ENCODE results near the gene CAMK1D.
A peak's percentile ranks its signal among the peaks of the same experiment; 100 is the strongest.

CAMK1D gene

DNA sequence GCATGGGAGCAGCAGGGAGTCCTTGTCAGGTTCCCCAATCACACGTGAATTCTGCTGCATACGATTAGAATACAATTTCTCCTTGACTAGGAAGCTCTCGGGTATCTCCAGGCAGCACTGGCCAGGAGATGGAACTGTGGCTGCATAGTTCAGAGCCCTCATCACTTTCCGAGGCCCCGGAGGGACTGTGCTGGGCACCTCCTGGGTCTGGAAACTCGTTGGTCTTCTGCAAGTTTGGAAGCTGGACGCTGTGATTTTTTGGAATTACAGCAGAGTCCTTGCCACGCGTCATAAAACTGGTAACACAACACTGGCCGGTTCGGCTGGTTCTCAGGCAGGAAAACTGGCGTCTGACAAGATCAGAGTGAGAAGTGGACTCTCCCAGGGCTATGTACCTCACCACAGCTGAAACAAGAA lies 436.1 kb downstream of the CAMK1D start:
- in situ Hi-C loops (cut with HindIII; ENCODE audit: low sequenced_read_pairs), result no loop called here
- TF ChIP-seq, protein P1, sequence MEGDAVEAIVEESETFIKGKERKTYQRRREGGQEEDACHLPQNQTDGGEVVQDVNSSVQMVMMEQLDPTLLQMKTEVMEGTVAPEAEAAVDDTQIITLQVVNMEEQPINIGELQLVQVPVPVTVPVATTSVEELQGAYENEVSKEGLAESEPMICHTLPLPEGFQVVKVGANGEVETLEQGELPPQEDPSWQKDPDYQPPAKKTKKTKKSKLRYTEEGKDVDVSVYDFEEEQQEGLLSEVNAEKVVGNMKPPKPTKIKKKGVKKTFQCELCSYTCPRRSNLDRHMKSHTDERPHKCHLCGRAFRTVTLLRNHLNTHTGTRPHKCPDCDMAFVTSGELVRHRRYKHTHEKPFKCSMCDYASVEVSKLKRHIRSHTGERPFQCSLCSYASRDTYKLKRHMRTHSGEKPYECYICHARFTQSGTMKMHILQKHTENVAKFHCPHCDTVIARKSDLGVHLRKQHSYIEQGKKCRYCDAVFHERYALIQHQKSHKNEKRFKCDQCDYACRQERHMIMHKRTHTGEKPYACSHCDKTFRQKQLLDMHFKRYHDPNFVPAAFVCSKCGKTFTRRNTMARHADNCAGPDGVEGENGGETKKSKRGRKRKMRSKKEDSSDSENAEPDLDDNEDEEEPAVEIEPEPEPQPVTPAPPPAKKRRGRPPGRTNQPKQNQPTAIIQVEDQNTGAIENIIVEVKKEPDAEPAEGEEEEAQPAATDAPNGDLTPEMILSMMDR (IDR thresholded peaks at IDR 0.05; ENCODE audit: low read depth, low read length), result no peak
- no peak overlapping the region for H3K4me3 ChIP-seq (ENCODE audit: low read depth, low read length)
- no peak for DNase-seq (ENCODE audit: low read depth, low spot score)

DNA sequence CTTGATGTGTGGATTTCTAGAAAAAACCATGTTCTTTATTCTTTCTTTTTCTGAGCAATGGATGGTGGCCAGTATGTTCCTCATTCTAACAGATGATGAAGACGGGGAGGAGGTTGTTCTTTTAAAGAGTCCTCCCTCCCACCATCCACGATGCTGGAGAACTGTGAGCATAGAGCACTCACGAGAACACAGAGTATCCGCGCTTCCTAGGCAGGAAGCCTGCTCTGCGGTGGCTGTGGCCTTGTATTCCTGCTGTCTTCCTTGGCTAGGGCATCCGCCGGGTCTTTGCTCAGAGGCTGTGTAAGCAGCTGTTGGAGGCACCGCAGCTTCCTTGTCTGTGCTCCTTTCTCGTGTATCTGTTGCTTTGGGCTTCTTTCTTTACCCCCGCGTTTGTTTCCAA lies 437.9 kb downstream of the CAMK1D start:
- in situ Hi-C loops (cut with HindIII; ENCODE audit: low sequenced_read_pairs), result no loop called here
- DNase-seq (ENCODE audit: low read depth, low spot score), result peak; percentile 26
- TF ChIP-seq, protein P1 (IDR thresholded peaks at IDR 0.05; ENCODE audit: low read depth, low read length), result no peak
- no peak overlapping the region for H3K4me3 ChIP-seq (ENCODE audit: low read depth, low read length)

DNA sequence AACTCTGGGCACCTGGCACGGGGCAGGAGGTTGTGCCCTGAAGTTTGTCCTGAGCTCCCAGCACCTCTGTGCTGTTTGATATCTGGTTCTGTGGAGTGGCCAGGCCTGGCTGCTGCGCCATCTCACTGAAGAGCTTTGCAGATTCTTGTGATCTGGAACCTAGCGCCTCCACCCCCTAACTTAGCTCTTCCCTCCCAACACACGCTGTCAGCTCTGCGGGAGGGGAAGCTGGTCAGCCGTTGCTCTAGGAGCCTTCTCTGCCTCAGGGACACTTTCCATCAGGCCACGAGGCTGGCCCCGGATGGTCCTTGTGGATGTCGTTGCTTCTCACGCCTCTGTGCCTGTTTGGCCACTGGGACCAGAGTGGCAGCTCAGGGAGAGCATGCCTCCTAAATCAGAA lies 438.9 kb downstream of the CAMK1D start:
- no peak for DNase-seq (ENCODE audit: low read depth, low spot score)
- H3K4me3 ChIP-seq (ENCODE audit: low read depth, low read length), result no peak overlapping the region
- in situ Hi-C loops (cut with HindIII; ENCODE audit: low sequenced_read_pairs), result no loop called here
- TF ChIP-seq, protein P1 (IDR thresholded peaks at IDR 0.05; ENCODE audit: low read depth, low read length), result no peak

DNA sequence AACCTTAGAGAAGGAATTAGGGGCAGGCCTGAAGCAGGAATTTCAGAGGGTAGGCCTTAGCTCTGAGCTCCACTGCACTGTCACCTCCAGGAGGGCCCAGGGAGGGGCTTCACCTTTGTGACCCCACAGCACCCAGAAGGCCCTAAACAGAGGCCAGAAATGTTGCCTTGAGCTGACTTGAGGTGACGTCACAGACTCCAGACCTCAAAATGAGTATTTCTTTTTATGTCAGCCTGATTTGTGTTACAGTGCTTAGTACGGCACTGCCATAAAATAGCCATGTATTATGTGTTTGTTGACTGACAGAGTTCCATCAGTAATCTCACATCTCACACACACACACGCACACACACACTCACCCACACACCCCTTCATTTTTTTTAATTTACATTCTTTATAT lies 440.9 kb downstream of the CAMK1D start:
- no peak for DNase-seq (ENCODE audit: low read depth, low spot score)
- no peak overlapping the region for H3K4me3 ChIP-seq (ENCODE audit: low read depth, low read length)
- TF ChIP-seq, protein P1 (IDR thresholded peaks at IDR 0.05; ENCODE audit: low read depth, low read length), result no peak
- in situ Hi-C loops (cut with HindIII; ENCODE audit: low sequenced_read_pairs), result no loop called here

DNA sequence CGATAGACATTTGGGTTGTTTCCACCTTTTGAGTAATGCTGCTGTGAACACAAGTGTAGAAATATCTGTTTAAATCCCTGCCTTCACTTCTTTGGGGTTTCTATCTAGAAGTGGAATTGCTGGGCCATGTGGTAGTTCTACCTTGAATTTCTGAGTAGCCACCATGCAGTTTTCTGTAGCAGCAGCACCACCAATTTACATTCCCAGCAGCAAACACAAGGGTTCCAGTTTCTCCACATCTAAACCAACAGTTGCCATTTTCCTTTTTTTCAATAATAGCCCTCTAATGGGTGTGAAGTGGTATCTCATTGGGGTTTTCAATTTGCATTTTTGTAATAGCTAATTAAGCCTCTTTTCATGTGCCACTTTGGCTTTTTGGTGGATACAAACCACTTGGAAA lies 442.4 kb downstream of the CAMK1D start:
- TF ChIP-seq, protein P1 (IDR thresholded peaks at IDR 0.05; ENCODE audit: low read depth, low read length), result no peak
- in situ Hi-C loops (cut with HindIII; ENCODE audit: low sequenced_read_pairs), result no loop called here
- no peak overlapping the region for H3K4me3 ChIP-seq (ENCODE audit: low read depth, low read length)
- no peak for DNase-seq (ENCODE audit: low read depth, low spot score)

DNA sequence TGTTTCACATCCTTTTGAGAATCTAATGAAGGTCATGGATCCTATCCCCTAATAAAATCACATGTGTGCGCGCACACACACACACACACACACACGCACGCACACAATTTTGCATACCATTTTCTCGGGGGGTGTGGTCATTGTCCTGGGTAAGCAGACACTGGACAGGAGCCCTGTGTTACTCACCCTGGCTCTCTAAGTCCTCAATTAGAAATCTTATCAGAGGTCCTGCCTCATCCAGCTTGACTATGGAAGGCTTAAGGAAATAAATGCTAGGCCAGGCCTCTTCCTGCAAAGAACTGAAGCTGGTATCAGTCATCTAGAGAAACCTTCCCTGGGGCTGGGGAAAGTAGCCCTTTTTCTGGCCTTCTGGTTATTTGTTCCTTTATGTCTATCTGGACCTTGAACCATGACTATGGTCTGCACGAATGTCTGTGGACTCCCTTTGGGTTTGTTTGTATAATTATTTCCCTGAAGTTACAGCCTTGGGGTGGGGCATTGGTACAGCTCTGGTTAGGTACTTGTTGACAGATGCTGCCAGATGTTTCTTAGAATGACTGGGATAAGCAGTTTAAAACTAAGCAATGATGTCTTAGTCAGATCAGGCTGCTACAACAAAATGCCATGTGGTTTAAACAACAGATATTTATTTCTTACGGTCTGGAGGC lies 443.7 kb downstream of the CAMK1D start:
- no peak overlapping the region for H3K4me3 ChIP-seq (ENCODE audit: low read depth, low read length)
- DNase-seq (ENCODE audit: low read depth, low spot score), result no peak
- in situ Hi-C loops (cut with HindIII; ENCODE audit: low sequenced_read_pairs), result no loop called here
- TF ChIP-seq, protein P1 (IDR thresholded peaks at IDR 0.05; ENCODE audit: low read depth, low read length), result no peak

Measured in astrocyte of the spinal cord (primary cell).